Naive B cell (primary cell): ENCODE data around the gene ZFHX3. TPM values are rescaled to one million over a fixed set of nuclear protein-coding genes. Genes with fewer than 3 reads are reported as not detected.

Experiments used
- ATAC-seq, 2 donors: fragments of 150-1000 bp; cut with Tn5 transposase; 2 replicates each; pipeline ENCODE4 v1.10.0; 2021; ENCODE audit warnings: low read depth in 2 of 2, mild to moderate bottlenecking in 2 of 2, moderate library complexity in 2 of 2
- DNase-seq: peaks from one replicate; pipeline ENCODE4 v3.0.0; 2022
- H3K27ac Mint-ChIP-seq, 6 donors: one replicate each; pipeline ENCODE4 v1.8.0; 2020 to 2022; ENCODE audit warnings: mild to moderate bottlenecking in 6 of 6, mixed read lengths in 6 of 6, moderate library complexity in 5 of 6, inconsistent platforms in 2 of 6
- H3K27me3 Mint-ChIP-seq, 3 donors: one replicate each; pipeline ENCODE4 v1.8.0; 2021 to 2022; ENCODE audit warnings: mixed read lengths in 3 of 3, mild to moderate bottlenecking in 1 of 3
- H3K36me3 Mint-ChIP-seq, 2 donors: one replicate each; pipeline ENCODE4 v1.8.0; 2020 to 2022; ENCODE audit warnings: mixed read lengths in 2 of 2, inconsistent platforms in 1 of 2, mild to moderate bottlenecking in 1 of 2
- H3K4me1 Mint-ChIP-seq, 3 donors: one replicate each; pipeline ENCODE4 v1.8.0; 2020 to 2022; ENCODE audit warnings: mixed read lengths in 3 of 3, inconsistent platforms in 1 of 3, mild to moderate bottlenecking in 1 of 3, moderate library complexity in 1 of 3
- H3K4me3 Mint-ChIP-seq, 8 donors: one replicate each; pipeline ENCODE4 v1.8.0; 2020 to 2022; ENCODE audit warnings: mild to moderate bottlenecking in 8 of 8, mixed read lengths in 8 of 8, moderate library complexity in 8 of 8, inconsistent platforms in 2 of 8
- H3K9me3 Mint-ChIP-seq, 7 donors: one replicate each; pipeline ENCODE4 v1.8.0; 2020 to 2022; ENCODE audit warnings: mixed read lengths in 7 of 7, mild to moderate bottlenecking in 5 of 7, inconsistent platforms in 2 of 7, moderate library complexity in 1 of 7
- polyA plus RNA-seq, 6 donors: library from polyadenylated mRNA; unstranded; fragments of 300-500 nt; fragmentation: Illumina TruSeq; gene quantifications; one replicate each; pipeline ENCODE4 v1.2.3, GENCODE V29; 2021; ENCODE audit warnings: low read depth in 6 of 6

ZFHX3 gene
- polyA plus RNA-seq, 6 donors from 2014 or later: 0.08 to 0.61 (median 0.24) TPM; not detected in 1

- Mint-ChIP-seq H3K4me1 (peaks cover 14 to 42% (median 42%) of the 10 kb centered on the region in 3 donors), H3K4me3 (peak overlapping the region in 4 of 8 donors; percentile 21 to 75 (median 58)), H3K9me3 (no peaks in the 10 kb centered on the region), H3K27me3 (peaks cover 78 to 85% (median 83%) of the 10 kb centered on the region in 3 donors), H3K27ac (peak overlapping the region in 1 of 6 donors; percentile 79), H3K36me3 (no peaks in the 10 kb centered on the region)
- no peak for DNase-seq
- no peak for ATAC-seq
Measured at GRCh38 chr16:73065632-73066330, 17.9 kb upstream of the ZFHX3 start.

- no peaks in the 10 kb centered on the region for H3K36me3 Mint-ChIP-seq
- peak overlapping the region in 6 of 8 donors; percentile 33 to 74 (median 62) for H3K4me3 Mint-ChIP-seq
- H3K9me3 Mint-ChIP-seq: no peaks in the 10 kb centered on the region
- peak overlapping the region in 2 of 6 donors; percentile 34 to 59 for H3K27ac Mint-ChIP-seq
- DNase-seq (no peak), ATAC-seq (no peak)
- H3K4me1 Mint-ChIP-seq: peaks cover 10 to 37% (median 37%) of the 10 kb centered on the region in 3 donors
- peaks cover 71 to 83% (median 81%) of the 10 kb centered on the region in 3 donors for H3K27me3 Mint-ChIP-seq
Measured at GRCh38 chr16:73064994-73065545, 17.1 kb upstream of the ZFHX3 start.

GRCh38 chr16:73064212-73064993 lies 16.5 kb upstream of the ZFHX3 start:
- H3K27ac Mint-ChIP-seq: peak overlapping the region in 1 of 6 donors; percentile 59
- peaks cover 69 to 83% (median 74%) of the 10 kb centered on the region in 3 donors for H3K27me3 Mint-ChIP-seq
- H3K9me3 Mint-ChIP-seq: no peaks in the 10 kb centered on the region
- peaks cover 13 to 42% (median 39%) of the 10 kb centered on the region in 3 donors for H3K4me1 Mint-ChIP-seq
- peak overlapping the region in 6 of 8 donors; percentile 9 to 74 (median 58) for H3K4me3 Mint-ChIP-seq
- no peak for DNase-seq
- peak in 1 of 2 donors; percentile 28 for ATAC-seq
- H3K36me3 Mint-ChIP-seq: no peaks in the 10 kb centered on the region

GRCh38 chr16:73063854-73064211 lies 15.9 kb upstream of the ZFHX3 start:
- H3K27ac Mint-ChIP-seq: no peak overlapping the region
- H3K9me3 Mint-ChIP-seq: no peaks in the 10 kb centered on the region
- no peak for ATAC-seq
- DNase-seq: no peak
- H3K4me3 Mint-ChIP-seq: peak overlapping the region in 5 of 8 donors; percentile 30 to 75 (median 52)
- H3K36me3 Mint-ChIP-seq: no peaks in the 10 kb centered on the region
- peaks cover 18 to 47% (median 45%) of the 10 kb centered on the region in 3 donors for H3K4me1 Mint-ChIP-seq
- peaks cover 63 to 78% (median 68%) of the 10 kb centered on the region in 3 donors for H3K27me3 Mint-ChIP-seq

- peak overlapping the region in 6 of 8 donors; percentile 13 to 75 (median 56) for H3K4me3 Mint-ChIP-seq
- no peak for DNase-seq
Measured at GRCh38 chr16:73062743-73063733, 15.1 kb upstream of the ZFHX3 start.

GRCh38 chr16:73062001-73062616 lies 14.2 kb upstream of the ZFHX3 start:
- Mint-ChIP-seq H3K27ac (no peak overlapping the region), H3K9me3 (no peaks in the 10 kb centered on the region), H3K36me3 (peaks cover 0 to 6% of the 10 kb centered on the region in 2 donors), H3K4me1 (peaks cover 23 to 53% (median 48%) of the 10 kb centered on the region in 3 donors), H3K27me3 (peaks cover 50 to 65% (median 56%) of the 10 kb centered on the region in 3 donors), H3K4me3 (peak overlapping the region in 4 of 8 donors; percentile 13 to 69 (median 34))
- no peak for DNase-seq
- ATAC-seq: no peak

More at GRCh38 chr16:73062743-73063733, 15.1 kb upstream of the ZFHX3 start:
- peak overlapping the region in 1 of 6 donors; percentile 33 for H3K27ac Mint-ChIP-seq
- peaks cover 19 to 48% (median 46%) of the 10 kb centered on the region in 3 donors for H3K4me1 Mint-ChIP-seq
- ATAC-seq: no peak
- peaks cover 56 to 70% (median 60%) of the 10 kb centered on the region in 3 donors for H3K27me3 Mint-ChIP-seq
- no peaks in the 10 kb centered on the region for H3K36me3 Mint-ChIP-seq
- H3K9me3 Mint-ChIP-seq: no peaks in the 10 kb centered on the region

- Mint-ChIP-seq H3K4me1 (peaks cover 29 to 57% (median 48%) of the 10 kb centered on the region in 3 donors), H3K27me3 (peaks cover 49 to 66% (median 61%) of the 10 kb centered on the region in 3 donors), H3K27ac (no peak overlapping the region), H3K9me3 (no peaks in the 10 kb centered on the region), H3K36me3 (peaks cover 0 to 8% of the 10 kb centered on the region in 2 donors), H3K4me3 (no peak overlapping the region)
- ATAC-seq (no peak), DNase-seq (no peak)
Measured at GRCh38 chr16:73060892-73061490, 13.1 kb upstream of the ZFHX3 start.

GRCh38 chr16:73059779-73060615 lies 12.1 kb upstream of the ZFHX3 start:
- Mint-ChIP-seq H3K27me3 (peaks cover 41 to 66% (median 60%) of the 10 kb centered on the region in 3 donors), H3K9me3 (no peaks in the 10 kb centered on the region), H3K4me1 (peaks cover 35 to 52% (median 44%) of the 10 kb centered on the region in 3 donors), H3K36me3 (peaks cover 0 to 8% of the 10 kb centered on the region in 2 donors), H3K4me3 (peak overlapping the region; percentile 81 to 95 (median 93)), H3K27ac (peak overlapping the region in 1 of 6 donors; percentile 56)
- DNase-seq (no peak), ATAC-seq (no peak)

- peak overlapping the region; percentile 81 to 95 (median 93) for H3K4me3 Mint-ChIP-seq
- DNase-seq (no peak), ATAC-seq (peak; percentile 34 to 46)
- peaks cover 31 to 43% (median 32%) of the 10 kb centered on the region in 3 donors for H3K4me1 Mint-ChIP-seq
- H3K27me3 Mint-ChIP-seq: peaks cover 30 to 63% (median 49%) of the 10 kb centered on the region in 3 donors
- peak overlapping the region in 2 of 6 donors; percentile 72 to 76 for H3K27ac Mint-ChIP-seq
- no peaks in the 10 kb centered on the region for H3K9me3 Mint-ChIP-seq
- peaks cover 0 to 8% of the 10 kb centered on the region in 2 donors for H3K36me3 Mint-ChIP-seq
Measured at GRCh38 chr16:73058616-73059409, 10.9 kb upstream of the ZFHX3 start.

- peaks cover 26 to 37% (median 31%) of the 10 kb centered on the region in 3 donors for H3K4me1 Mint-ChIP-seq
- peak; percentile 69 to 72 for ATAC-seq
- no peaks in the 10 kb centered on the region for H3K9me3 Mint-ChIP-seq
- H3K4me3 Mint-ChIP-seq: peak overlapping the region; percentile 37 to 94 (median 77)
- H3K36me3 Mint-ChIP-seq: peaks cover 0 to 8% of the 10 kb centered on the region in 2 donors
- H3K27ac Mint-ChIP-seq: no peak overlapping the region
- H3K27me3 Mint-ChIP-seq: peaks cover 24 to 57% (median 43%) of the 10 kb centered on the region in 3 donors
- peak; percentile 44 for DNase-seq
Measured at GRCh38 chr16:73058221-73058615, 10.3 kb upstream of the ZFHX3 start.
